RWPE1 (cell line): ENCODE data around the gene TMPRSS13.
"Not testable (repeated sequence)": the region's sequence is repeated elsewhere in the genome, so short reads cannot be mapped to it uniquely, and the experiment has no call there.

Source experiments
- CTCF ChIA-PET: fragments of 350-600 bp; sonication (Branson Sonifier 250); formaldehyde crosslinking; extraction: SDS; loops from one replicate; lab custom pipeline; 2021; lab: Yijun Ruan, JAX
- POLR2A ChIA-PET: fragments of 400-600 bp; formaldehyde crosslinking; extraction: SDS; loops from one replicate; lab custom pipeline; 2020; ENCODE audit warnings: antibody characterized with exemption; ENCODE audit not compliant: low non-redundant PET; lab: Yijun Ruan, JAX
- DNase-seq: peaks from one replicate; pipeline ENCODE4 v3.0.0; 2012; ENCODE audit warnings: low spot score
- H3K27ac ChIP-seq: fragments of 450-650 bp; 2 replicates; pipeline ENCODE4 v1.5.1; 2017
- TF ChIP-seq, protein P1 (sequence below): fragments of 450-650 bp; conservative IDR thresholded peaks from 2 replicates; pipeline ENCODE4 v1.5.1; 2017; ENCODE audit warnings: low read depth, mild to moderate bottlenecking

TMPRSS13 gene

DNA sequence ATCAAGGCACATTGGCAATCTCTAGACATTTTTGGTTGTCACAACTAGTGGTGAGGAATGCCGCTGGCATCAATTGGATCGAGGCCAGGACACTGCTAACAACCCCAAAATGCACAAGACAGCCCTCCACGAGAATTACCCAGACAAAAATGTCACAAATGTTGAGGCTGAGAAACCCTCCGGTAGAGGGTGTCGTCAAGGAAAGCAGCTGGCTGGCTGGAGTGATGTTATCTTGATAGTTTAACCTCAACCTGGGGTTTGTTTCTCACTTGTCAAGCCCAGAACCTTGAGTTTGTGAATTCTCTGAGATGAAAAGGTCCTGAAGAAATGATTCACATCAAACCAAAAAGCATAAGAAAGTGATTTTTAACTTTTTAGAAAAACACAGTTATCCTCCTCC, 21.1 kb upstream of the TMPRSS13 start:
- ChIA-PET CTCF (interaction anchor here (1.9 kb wide), 1 partner anchor 103 kb away, joined by 11 read pairs; no protein-coding TSS in a partner anchor), POLR2A (no interaction called here)
- DNase-seq = no peak
- no peak overlapping the region for H3K27ac ChIP-seq
- TF ChIP-seq, protein P1, sequence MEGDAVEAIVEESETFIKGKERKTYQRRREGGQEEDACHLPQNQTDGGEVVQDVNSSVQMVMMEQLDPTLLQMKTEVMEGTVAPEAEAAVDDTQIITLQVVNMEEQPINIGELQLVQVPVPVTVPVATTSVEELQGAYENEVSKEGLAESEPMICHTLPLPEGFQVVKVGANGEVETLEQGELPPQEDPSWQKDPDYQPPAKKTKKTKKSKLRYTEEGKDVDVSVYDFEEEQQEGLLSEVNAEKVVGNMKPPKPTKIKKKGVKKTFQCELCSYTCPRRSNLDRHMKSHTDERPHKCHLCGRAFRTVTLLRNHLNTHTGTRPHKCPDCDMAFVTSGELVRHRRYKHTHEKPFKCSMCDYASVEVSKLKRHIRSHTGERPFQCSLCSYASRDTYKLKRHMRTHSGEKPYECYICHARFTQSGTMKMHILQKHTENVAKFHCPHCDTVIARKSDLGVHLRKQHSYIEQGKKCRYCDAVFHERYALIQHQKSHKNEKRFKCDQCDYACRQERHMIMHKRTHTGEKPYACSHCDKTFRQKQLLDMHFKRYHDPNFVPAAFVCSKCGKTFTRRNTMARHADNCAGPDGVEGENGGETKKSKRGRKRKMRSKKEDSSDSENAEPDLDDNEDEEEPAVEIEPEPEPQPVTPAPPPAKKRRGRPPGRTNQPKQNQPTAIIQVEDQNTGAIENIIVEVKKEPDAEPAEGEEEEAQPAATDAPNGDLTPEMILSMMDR = no peak

DNA sequence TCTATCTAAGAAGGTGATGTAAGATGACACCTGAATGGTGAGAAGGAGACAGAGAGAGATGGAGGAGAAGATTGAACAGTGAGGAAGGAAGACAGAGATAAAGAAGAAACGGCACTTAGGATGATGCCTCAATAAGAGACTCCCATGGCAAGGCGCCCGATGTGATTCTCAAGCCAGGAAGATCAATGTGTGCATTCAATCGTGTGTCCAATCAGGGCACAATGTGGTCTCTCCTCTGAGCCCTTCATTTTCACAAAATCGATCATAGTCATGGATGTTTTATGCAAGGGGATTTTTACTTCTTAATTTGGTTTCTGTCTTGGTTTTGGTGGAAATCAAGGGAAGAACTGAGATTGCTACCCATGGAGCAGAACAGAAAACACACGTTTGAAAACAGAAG, 19.9 kb upstream of the TMPRSS13 start:
- TF ChIP-seq, protein P1 = no peak
- no peak for DNase-seq
- ChIA-PET CTCF (no interaction called here), POLR2A (no interaction called here)
- no peak overlapping the region for H3K27ac ChIP-seq

DNA sequence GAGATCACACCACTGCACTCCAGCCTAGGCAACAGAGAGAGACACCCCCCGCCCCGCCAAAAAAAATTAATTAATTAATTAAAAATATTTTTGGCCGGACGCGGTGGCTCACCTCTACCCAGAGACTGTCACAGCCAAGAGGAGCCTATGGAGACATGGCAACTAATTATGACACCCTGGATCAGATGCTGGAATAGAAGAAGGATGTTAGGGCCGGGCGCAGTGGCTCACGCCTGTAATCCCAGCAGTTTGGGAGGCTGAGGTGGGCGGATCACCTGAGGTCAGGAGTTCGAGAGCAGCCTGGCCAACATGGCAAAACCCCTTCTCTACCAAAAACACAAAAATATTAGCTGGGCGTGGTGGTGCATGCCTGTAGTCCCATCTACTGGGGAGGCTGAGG, 19.3 kb upstream of the TMPRSS13 start:
- POLR2A ChIA-PET, DNase-seq, H3K27ac ChIP-seq: not testable (repeated sequence)
- CTCF ChIA-PET = interaction anchor here (2.4 kb wide), 1 partner anchor 105 kb away, joined by 21 read pairs; no protein-coding TSS in a partner anchor

DNA sequence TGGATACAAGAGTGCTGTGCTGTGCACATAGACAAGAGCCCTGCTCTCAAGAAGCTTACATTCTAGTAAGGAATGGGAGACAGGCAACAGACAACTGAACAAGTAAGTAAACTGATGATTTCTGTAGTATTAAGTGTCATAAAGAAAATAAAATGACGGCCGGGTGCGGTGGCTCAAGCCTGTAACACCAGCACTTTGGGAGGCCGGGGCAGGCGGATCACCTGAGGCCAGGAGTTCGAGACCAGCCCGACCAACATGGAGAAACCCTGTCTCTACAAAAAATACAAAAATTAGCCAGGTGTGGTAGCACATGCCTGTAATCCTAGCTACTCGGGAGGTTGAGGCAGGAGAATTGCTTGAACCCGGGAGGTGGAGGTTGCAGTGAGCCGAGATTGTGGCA, 18.5 kb upstream of the TMPRSS13 start:
- DNase-seq, H3K27ac ChIP-seq, POLR2A ChIA-PET: not testable (repeated sequence)
- CTCF ChIA-PET = interaction anchor here (0.7 to 2.4 kb wide), 11 partner anchors 8 to 182 kb away, joined by 3 to 60 read pairs (median 8); partner anchors contain the start of genes FXYD2 and TMPRSS13

DNA sequence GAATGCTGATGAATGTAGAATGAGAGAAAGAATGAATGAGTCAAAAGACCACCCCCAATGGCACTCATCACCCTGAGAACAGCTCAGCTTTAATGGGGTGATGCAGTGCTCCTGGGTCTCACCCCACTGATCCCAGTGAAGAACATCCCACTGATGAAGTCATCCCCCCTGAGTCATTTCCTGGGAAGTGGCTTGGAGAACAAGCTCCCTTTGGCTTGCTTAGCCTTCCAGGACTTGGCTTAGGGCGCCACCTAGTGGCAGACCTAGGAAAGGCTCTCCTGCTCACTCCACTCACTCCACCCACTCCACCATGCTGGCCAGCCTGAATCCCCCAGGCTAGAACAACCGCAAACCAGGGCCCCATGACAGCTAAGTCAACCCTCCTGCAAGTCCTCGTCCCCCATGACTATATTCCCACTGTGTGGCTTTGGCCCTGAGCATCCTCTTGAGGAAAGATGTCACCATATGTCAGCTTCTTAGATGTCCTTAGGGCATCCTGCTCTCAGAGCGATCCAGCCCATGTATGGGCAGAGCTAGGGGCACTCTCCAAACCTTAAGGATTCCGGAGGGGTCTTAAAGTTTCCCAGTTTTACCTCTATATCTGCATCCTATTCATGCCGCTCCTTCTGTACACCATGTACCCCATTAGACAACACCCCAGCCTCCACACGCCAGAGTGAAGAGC, 17.8 kb upstream of the TMPRSS13 start:
- no peak overlapping the region for H3K27ac ChIP-seq
- TF ChIP-seq, protein P1 = peak; percentile 89
- ChIA-PET POLR2A (no interaction called here), CTCF (interaction anchor here (0.5 to 2.4 kb wide), 37 partner anchors 8 to 720 kb away, joined by 3 to 60 read pairs (median 4); partner anchors contain the start of genes FXYD2 and TMPRSS13)
- peak; percentile 96 for DNase-seq

DNA sequence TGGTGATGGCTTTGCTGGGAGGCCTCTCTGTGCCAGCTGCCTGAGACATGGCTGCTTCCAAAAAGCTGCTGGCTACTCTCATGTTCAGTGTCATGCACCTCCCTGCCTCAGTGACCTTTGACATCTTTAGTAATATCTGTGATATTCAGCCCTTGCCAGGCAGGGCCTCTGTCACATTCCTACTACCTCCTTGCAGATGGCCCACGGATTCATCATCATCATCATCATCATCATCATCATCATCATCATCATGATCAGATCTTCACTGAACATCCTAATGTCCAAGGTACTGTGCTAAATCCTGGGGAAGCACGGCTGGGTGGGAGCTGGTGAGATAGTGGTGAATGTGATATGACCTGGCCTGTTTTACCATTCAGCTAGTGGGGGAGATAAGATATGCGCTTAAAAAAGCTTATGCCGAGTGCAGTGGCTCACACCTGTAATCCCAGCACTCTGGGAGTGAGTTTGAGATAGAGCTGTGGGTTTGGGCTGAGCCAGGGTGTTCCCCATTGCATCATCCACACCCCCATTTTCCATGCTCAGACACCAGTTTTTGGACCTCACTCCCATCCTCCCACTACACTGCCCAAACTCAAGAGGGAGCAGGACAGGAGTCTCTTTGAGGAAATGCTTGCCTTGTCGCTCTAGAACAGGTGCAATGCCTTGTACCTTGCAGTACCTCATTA, 17.1 kb upstream of the TMPRSS13 start:
- TF ChIP-seq, protein P1 = no peak
- no peak overlapping the region for H3K27ac ChIP-seq
- DNase-seq = no peak
- ChIA-PET CTCF (interaction anchor here (0.5 to 2.4 kb wide), 36 partner anchors 9 to 720 kb away, joined by 3 to 60 read pairs (median 4); partner anchors contain the start of genes FXYD2 and TMPRSS13), POLR2A (no interaction called here)

DNA sequence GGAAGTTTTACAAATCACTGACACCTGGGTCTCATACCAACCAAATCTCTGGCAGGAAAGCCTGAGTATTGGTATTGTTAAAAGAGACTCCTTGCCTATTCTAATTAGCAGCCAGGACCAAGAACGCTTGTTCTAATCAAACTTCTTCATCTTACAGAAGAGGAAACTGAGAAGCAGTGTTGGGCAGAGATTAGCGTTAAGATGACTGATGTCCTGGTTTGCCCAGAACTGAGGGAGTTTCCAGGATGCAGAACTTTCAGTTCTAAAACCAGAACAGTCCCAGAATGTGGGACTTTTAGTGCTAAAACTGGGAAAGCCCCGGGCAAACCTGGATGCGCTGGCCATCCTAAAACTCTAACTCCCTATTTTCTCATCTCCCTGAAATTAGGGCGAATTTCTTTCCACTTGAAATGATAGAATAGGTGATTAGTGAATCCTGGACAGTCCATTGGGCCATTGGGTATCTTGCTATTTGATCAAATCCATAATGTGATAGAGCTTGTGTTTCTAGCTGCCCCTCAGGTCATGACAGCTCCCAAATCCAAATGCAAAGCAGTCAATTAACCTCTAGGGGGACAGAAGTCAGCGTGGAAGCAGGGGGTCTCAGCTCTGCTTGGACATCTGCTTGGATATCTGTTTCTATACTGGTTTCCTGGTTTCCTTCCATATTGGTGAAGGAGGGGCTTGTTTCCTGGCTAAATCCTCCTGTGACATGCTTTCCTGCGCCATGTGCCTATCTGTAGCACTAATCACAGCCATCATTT, 16.0 kb upstream of the TMPRSS13 start:
- ChIA-PET CTCF (interaction anchor here (1.0 to 2.4 kb wide), 4 partner anchors 101 to 137 kb away, joined by 3 to 14 read pairs (median 4); no protein-coding TSS in a partner anchor), POLR2A (no interaction called here)
- H3K27ac ChIP-seq = no peak overlapping the region
- TF ChIP-seq, protein P1 = no peak
- no peak for DNase-seq
